Retinal pigment epithelial cell (primary cell): Measurements from ENCODE around the gene TEAD3.

Experiments
- DNase-seq: peaks from one replicate; pipeline ENCODE4 v3.0.0-alpha.2; 2010; ENCODE audit warnings: low read depth
- H3K4me3 ChIP-seq: 2 replicates; pipeline ENCODE4 v1.5.1; 2011; ENCODE audit warnings: mild to moderate bottlenecking, low read length, control low read depth, moderate library complexity
- CTCF ChIP-seq: conservative IDR thresholded peaks from 2 replicates; pipeline ENCODE4 v1.5.1; 2011; ENCODE audit warnings: low read depth, low read length, control low read depth, inconsistent platforms

Gene TEAD3

GRCh38 chr6:35461270-35461669, 35.6 kb downstream of the TEAD3 start:
- TF ChIP-seq CTCF, result no peak
- H3K4me3 ChIP-seq, result no peak overlapping the region
- no peak for DNase-seq

GRCh38 chr6:35457907-35458306, 39.0 kb downstream of the TEAD3 start:
- H3K4me3 ChIP-seq, result no peak overlapping the region
- no peak for TF ChIP-seq CTCF
- DNase-seq, result no peak

- no peak for DNase-seq
- no peak for TF ChIP-seq CTCF
- H3K4me3 ChIP-seq, result no peak overlapping the region
These were observed 42.3 kb downstream of the TEAD3 start for GRCh38 chr6:35454391-35455110.

- peak overlapping the region; percentile 58 for H3K4me3 ChIP-seq
- DNase-seq, result no peak
- TF ChIP-seq CTCF, result no peak
These were observed 43.6 kb downstream of the TEAD3 start for GRCh38 chr6:35453236-35453635.

- H3K4me3 ChIP-seq, result peak within 1 kb of the TSS; percentile 58
- TF ChIP-seq CTCF, result no peak
- peak; percentile 45 for DNase-seq
These were observed 44.4 kb downstream of the TEAD3 start, which contains the start of gene FANCE for GRCh38 chr6:35452183-35453090. FANCE (plus strand) TSS chr6:35452338; CDS start chr6:35452546, 208 bp downstream.

- no peak for TF ChIP-seq CTCF
- peak overlapping the region; percentile 58 for H3K4me3 ChIP-seq
- no peak for DNase-seq
These were observed 45.3 kb downstream of the TEAD3 start for GRCh38 chr6:35451354-35452182.
